GM18519 (cell line): ENCODE measurements around the gene ADAMTS3.
"Not testable (repeated sequence)": the region's sequence is repeated elsewhere in the genome, so short reads cannot be mapped to it uniquely, and the experiment has no call there.

Experiments
- ATAC-seq: cut with Tn5 transposase; IDR thresholded peaks from one replicate; pipeline ENCODE4 v1.9.1; 2021; ENCODE audit warnings: mild to moderate bottlenecking, moderate library complexity; ENCODE audit not compliant: unreplicated experiment, low FRiP score

Gene ADAMTS3

GRCh38 chr4:72553540-72554337 lies 15.3 kb downstream of the ADAMTS3 start:
- ATAC-seq, result no peak

GRCh38 chr4:72552447-72552846 lies 16.6 kb downstream of the ADAMTS3 start:
- no peak for ATAC-seq

GRCh38 chr4:72546456-72546855 lies 22.6 kb downstream of the ADAMTS3 start:
- no peak for ATAC-seq

GRCh38 chr4:72540694-72541093 lies 28.3 kb downstream of the ADAMTS3 start:
- not testable (repeated sequence) for ATAC-seq

GRCh38 chr4:72538006-72538405 lies 31.0 kb downstream of the ADAMTS3 start:
- ATAC-seq, result no peak

- no peak for ATAC-seq
Observed at GRCh38 chr4:72536443-72536842, 32.6 kb downstream of the ADAMTS3 start.

GRCh38 chr4:72531768-72532290 lies 37.2 kb downstream of the ADAMTS3 start:
- ATAC-seq, result no peak

- ATAC-seq, result no peak
Observed at GRCh38 chr4:72531322-72531721, 37.7 kb downstream of the ADAMTS3 start.

- no peak for ATAC-seq
Observed at GRCh38 chr4:72529148-72529822, 39.7 kb downstream of the ADAMTS3 start.

GRCh38 chr4:72527038-72527646 lies 41.9 kb downstream of the ADAMTS3 start:
- no peak for ATAC-seq

- ATAC-seq, result no peak
Observed at GRCh38 chr4:72525938-72526337, 43.1 kb downstream of the ADAMTS3 start.

- no peak for ATAC-seq
Observed at GRCh38 chr4:72522440-72522839, 46.6 kb downstream of the ADAMTS3 start.

GRCh38 chr4:72513227-72513626 lies 55.8 kb downstream of the ADAMTS3 start:
- ATAC-seq, result no peak

GRCh38 chr4:72507860-72508419 lies 61.1 kb downstream of the ADAMTS3 start:
- ATAC-seq, result no peak

- ATAC-seq, result no peak
Observed at GRCh38 chr4:72507167-72507566, 61.9 kb downstream of the ADAMTS3 start.

GRCh38 chr4:72505314-72505744 lies 63.7 kb downstream of the ADAMTS3 start:
- peak; percentile 89 for ATAC-seq

GRCh38 chr4:72500214-72500613 lies 68.8 kb downstream of the ADAMTS3 start:
- ATAC-seq, result no peak

GRCh38 chr4:72496119-72496518 lies 72.9 kb downstream of the ADAMTS3 start:
- ATAC-seq, result no peak

GRCh38 chr4:72494156-72494555 lies 74.9 kb downstream of the ADAMTS3 start:
- no peak for ATAC-seq

GRCh38 chr4:72489267-72489666 lies 79.8 kb downstream of the ADAMTS3 start:
- no peak for ATAC-seq

- ATAC-seq, result no peak
Observed at GRCh38 chr4:72486991-72487390, 82.0 kb downstream of the ADAMTS3 start.
